A549 (cell line): ENCODE results near the gene TTLL11. TPM values are rescaled to one million over a fixed set of nuclear protein-coding genes. Genes with fewer than 3 reads are reported as not detected.

Source experiments
- ATAC-seq, 2 experiments: fragments of 200-7000 bp in 1 of 2; fragments of >200 bp in 1 of 2; cut with Nextera tagmentation in 1 of 2; cut with Tn5 transposase in 1 of 2; 3 replicates each; pipeline versions ENCODE4 v1.8.0 to v1.9.1; 2018 to 2020; ENCODE audit warnings: mild to moderate bottlenecking in 1 of 2, moderate library complexity in 1 of 2
- CTCF ChIA-PET: fragments of 300-600 bp; sonication (Branson Sonifier 250); formaldehyde crosslinking; extraction: SDS; loops from one replicate; lab custom pipeline; 2021; ENCODE audit warnings: antibody characterized with exemption, inconsistent platforms; lab: Yijun Ruan, JAX
- POLR2A ChIA-PET: fragments of 350-600 bp; formaldehyde crosslinking; extraction: SDS; loops from one replicate; lab custom pipeline; 2021; ENCODE audit warnings: antibody characterized with exemption, inconsistent platforms; lab: Yijun Ruan, JAX
- DNase-seq, 2 experiments: peaks; one replicate each; pipeline versions ENCODE4 v3.0.0 to v3.0.0-alpha.2; 2011 to 2016; ENCODE audit warnings: low read depth in 1 of 2, low spot score in 1 of 2
- FAIRE-seq: peaks from 2 replicates; lab custom pipeline; 2011; peaks lifted over from hg19 to GRCh38; lab: Jason Lieb, UNC
- H3K27ac ChIP-seq, 2 experiments: fragments of >200 bp; sonication (Bioruptor Twin); formaldehyde crosslinking; 3 replicates each; pipeline ENCODE4 v1.5.1; 2016 to 2017
- H3K4me1 ChIP-seq: fragments of >200 bp; sonication (Bioruptor Twin); formaldehyde crosslinking; 3 replicates; pipeline ENCODE4 v1.6.1; 2016
- H3K4me2 ChIP-seq: fragments of >200 bp; sonication (Bioruptor Twin); formaldehyde crosslinking; 3 replicates; pipeline ENCODE4 v1.6.1; 2016
- H3K4me3 ChIP-seq: fragments of >200 bp; sonication (Bioruptor Twin); formaldehyde crosslinking; 3 replicates; pipeline ENCODE4 v1.5.1; 2016
- H3K9me3 ChIP-seq: fragments of >200 bp; sonication (Bioruptor Twin); formaldehyde crosslinking; 3 replicates; pipeline ENCODE4 v1.6.1; 2016
- BHLHE40 ChIP-seq: IDR thresholded peaks from 2 replicates; pipeline ENCODE4 v1.6.1; 2012; ENCODE audit warnings: low read depth, low read length, inconsistent platforms
- CBX8 ChIP-seq: fragments of 200-600 bp; sonication (generic); IDR thresholded peaks from 2 replicates; pipeline ENCODE4 v1.6.1; 2016
- CHD4 ChIP-seq: fragments of 200-600 bp; sonication (generic); IDR thresholded peaks from 2 replicates; pipeline ENCODE4 v1.6.1; 2016; ENCODE audit warnings: antibody characterized with exemption, mild to moderate bottlenecking, borderline replicate concordance
- EHF ChIP-seq: fragments of 250-450 bp; sonication (Bioruptor Pico); IDR thresholded peaks from 2 replicates; pipeline ENCODE4 v1.5.0; 2020; ENCODE audit warnings: mild to moderate bottlenecking
- EP300 ChIP-seq, 2 experiments: fragments of >200 bp; sonication (Bioruptor Twin); formaldehyde crosslinking; IDR thresholded peaks; 2 replicates in 1 of 2; 3 replicates in 1 of 2; pipeline ENCODE4 v1.6.1; 2016 to 2017
- ESRRA ChIP-seq: fragments of 150-350 bp; IDR thresholded peaks from 2 replicates; pipeline ENCODE4 v1.6.1; 2014; ENCODE audit warnings: mild to moderate bottlenecking, low read length, borderline replicate concordance
- FOSL2 ChIP-seq, 2 experiments: fragments of 450-650 bp in 1 of 2; fragments of >200 bp in 1 of 2; sonication (Bioruptor Twin) in 1 of 2; formaldehyde crosslinking; IDR thresholded peaks; 2 replicates each; pipeline versions ENCODE4 v1.5.0 to v1.6.1; 2016 to 2020; ENCODE audit warnings: mild to moderate bottlenecking in 1 of 2, moderate library complexity in 1 of 2
- FOXS1 ChIP-seq: fragments of 250-450 bp; sonication (Bioruptor Pico); IDR thresholded peaks from 2 replicates; pipeline ENCODE4 v1.5.0; 2020; ENCODE audit warnings: mild to moderate bottlenecking, moderate library complexity
- HES2 ChIP-seq: fragments of >200 bp; sonication (Bioruptor Twin); formaldehyde crosslinking; IDR thresholded peaks from 2 replicates; pipeline ENCODE4 v1.6.1; 2016
- JUN ChIP-seq, 2 experiments: fragments of >200 bp; sonication (Bioruptor Twin); formaldehyde crosslinking; IDR thresholded peaks; 2 replicates in 1 of 2; 3 replicates in 1 of 2; pipeline ENCODE4 v1.6.1; 2016 to 2017
- JUNB ChIP-seq: fragments of >200 bp; sonication (Bioruptor Twin); formaldehyde crosslinking; IDR thresholded peaks from 2 replicates; pipeline ENCODE4 v1.6.1; 2016
- KDM1A ChIP-seq: fragments of 200-600 bp; sonication (generic); IDR thresholded peaks from 2 replicates; pipeline ENCODE4 v1.6.1; 2016; ENCODE audit warnings: low read depth, mild to moderate bottlenecking
- KDM5A ChIP-seq: fragments of 200-600 bp; sonication (generic); IDR thresholded peaks from 2 replicates; pipeline ENCODE4 v1.6.1; 2016; ENCODE audit warnings: antibody characterized with exemption, mild to moderate bottlenecking
- MAFK ChIP-seq: fragments of 450-650 bp; IDR thresholded peaks from 2 replicates; pipeline ENCODE4 v1.6.1; 2014; ENCODE audit not compliant: partially characterized antibody
- MAX ChIP-seq: IDR thresholded peaks from 2 replicates; pipeline ENCODE4 v1.6.1; 2012
- NPAS2 ChIP-seq: fragments of 250-450 bp; sonication (Bioruptor Pico); IDR thresholded peaks from 2 replicates; pipeline ENCODE4 v1.8.0; 2022; ENCODE audit warnings: mild to moderate bottlenecking, moderate library complexity, borderline replicate concordance
- NR3C1 ChIP-seq: fragments of >200 bp; sonication (Bioruptor Twin); formaldehyde crosslinking; IDR thresholded peaks from 3 replicates; pipeline ENCODE4 v1.6.1; 2017
- POLR2A ChIP-seq: IDR thresholded peaks from 2 replicates; pipeline ENCODE4 v1.6.1; 2012; ENCODE audit warnings: mild to moderate bottlenecking, low read length
- POLR2AphosphoS2 ChIP-seq: conservative IDR thresholded peaks from 2 replicates; pipeline ENCODE4 v1.6.1; 2012; ENCODE audit warnings: low read length, improper control_type of control experiment, inconsistent platforms
- RAD21 ChIP-seq, 2 experiments: fragments of >200 bp in 1 of 2; sonication (Bioruptor Twin) in 1 of 2; formaldehyde crosslinking in 1 of 2; IDR thresholded peaks in 1 of 2; conservative IDR thresholded peaks in 1 of 2; 2 replicates in 1 of 2; 3 replicates in 1 of 2; pipeline ENCODE4 v1.6.1; 2012 to 2018; ENCODE audit warnings: inconsistent platforms in 1 of 2
- RARB ChIP-seq: fragments of 250-450 bp; sonication (Bioruptor Pico); IDR thresholded peaks from 2 replicates; pipeline ENCODE4 v1.8.0; 2021; ENCODE audit warnings: mild to moderate bottlenecking, moderate library complexity
- RNF2 ChIP-seq: fragments of 200-600 bp; sonication (generic); IDR thresholded peaks from 2 replicates; pipeline ENCODE4 v1.6.1; 2016; ENCODE audit warnings: low read depth, mild to moderate bottlenecking, antibody characterized with exemption, moderate library complexity, borderline replicate concordance
- TP53 ChIP-seq: fragments of 250-450 bp; sonication (Bioruptor Pico); IDR thresholded peaks from 2 replicates; pipeline ENCODE4 v1.5.0; 2021; ENCODE audit warnings: mild to moderate bottlenecking, moderate library complexity
- WGBS: methylation state at CpG from one replicate; pipeline ENCODE4 v1.1.6; 2017; ENCODE audit errors: missing lambda C conversion rate; 5-methylcytosine and 5-hydroxymethylcytosine counted together
- polyA plus RNA-seq, 4 experiments: library from polyadenylated mRNA; depleted of rRNA in 3 of 4; stranded (reverse); fragments of >200 nt; fragmentation: RNase III in 1 of 4; extraction: RNeasy Plus Mini Kit Qiagen cat#74134 plus additional on column Dnase treatment in 1 of 4; gene quantifications; 2 replicates in 3 of 4; 3 replicates in 1 of 4; pipeline ENCODE4 v1.2.3, GENCODE V29; 2011 to 2017
- TF ChIP-seq, protein P1 (sequence below): fragments of 450-650 bp; IDR thresholded peaks from 2 replicates; pipeline ENCODE4 v1.6.1; 2014; ENCODE audit warnings: antibody characterized with exemption
- TF ChIP-seq, protein P2 (sequence below): fragments of 200-600 bp; sonication (generic); IDR thresholded peaks from 2 replicates; pipeline ENCODE4 v1.6.1; 2016; ENCODE audit warnings: antibody characterized with exemption, mild to moderate bottlenecking, moderate library complexity

TTLL11 gene
- polyA plus RNA-seq, 2 of the 4 experiments (the other 2 are of a cell fraction) = 1.8 to 2.6 TPM

- DNase-seq (no peak), ATAC-seq (no peak), FAIRE-seq (no peak)
- WGBS = 82% methylated on average over 1 of the region's 1 CpG
- Histone ChIP-seq H3K9me3 (no peaks in the 10 kb centered on the region), H3K27ac (no peak overlapping the region), H3K4me2 (no peak overlapping the region), H3K4me1 (peaks cover 9% of the 10 kb centered on the region), H3K4me3 (no peak overlapping the region)
- TF ChIP-seq KDM5A (no peak), NPAS2 (CRISPR knock-in tag) (no peak), RAD21 (conservative IDR thresholded peaks at IDR 0.05 in 1 of 2, IDR thresholded peaks at IDR 0.05 in 1 of 2) (no peak), POLR2AphosphoS2 (no peak), RARB (CRISPR knock-in tag) (no peak), CHD4 (no peak), RNF2 (no peak), ESRRA (no peak)
- TF ChIP-seq, protein P1, sequence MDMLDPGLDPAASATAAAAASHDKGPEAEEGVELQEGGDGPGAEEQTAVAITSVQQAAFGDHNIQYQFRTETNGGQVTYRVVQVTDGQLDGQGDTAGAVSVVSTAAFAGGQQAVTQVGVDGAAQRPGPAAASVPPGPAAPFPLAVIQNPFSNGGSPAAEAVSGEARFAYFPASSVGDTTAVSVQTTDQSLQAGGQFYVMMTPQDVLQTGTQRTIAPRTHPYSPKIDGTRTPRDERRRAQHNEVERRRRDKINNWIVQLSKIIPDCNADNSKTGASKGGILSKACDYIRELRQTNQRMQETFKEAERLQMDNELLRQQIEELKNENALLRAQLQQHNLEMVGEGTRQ = no peak
- POLR2A ChIA-PET = no interaction called here
- CTCF ChIA-PET = interaction anchor here (0.8 to 2.2 kb wide), 2 partner anchors 10 to 62 kb away, joined by 3 to 7 read pairs; no protein-coding TSS in a partner anchor
These were observed 56.1 kb downstream of the TTLL11 start for GRCh38 chr9:122036988-122037387.

- TF ChIP-seq HES2 (no peak), MAFK (peak; percentile 67)
- peaks cover 13% of the 10 kb centered on the region for H3K4me1 ChIP-seq
- no peak overlapping the region for H3K4me2 ChIP-seq
- no peak overlapping the region for H3K27ac ChIP-seq
- ATAC-seq = no peak
- FAIRE-seq = no peak
- ChIA-PET POLR2A (no interaction called here), CTCF (interaction anchor here (0.6 to 2.2 kb wide), 4 partner anchors 10 to 349 kb away, joined by 3 to 7 read pairs (median 3); no protein-coding TSS in a partner anchor)
- H3K4me3 ChIP-seq = no peak overlapping the region
- H3K9me3 ChIP-seq = no peaks in the 10 kb centered on the region
- WGBS = 80% methylated on average over 4 of the region's 4 CpGs
- no peak for DNase-seq
These were observed 56.7 kb downstream of the TTLL11 start for GRCh38 chr9:122036408-122036807.

- POLR2A ChIA-PET = no interaction called here
- DNase-seq = no peak
- FAIRE-seq = no peak
- no peak for ATAC-seq
- no peak overlapping the region for H3K4me2 ChIP-seq
- 88% methylated on average over 8 of the region's 8 CpGs for WGBS
- H3K27ac ChIP-seq = no peak overlapping the region
- peaks cover 32% of the 10 kb centered on the region for H3K4me1 ChIP-seq
- CTCF ChIA-PET = interaction anchor here (0.7 to 2.2 kb wide), 5 partner anchors 10 to 777 kb away, joined by 3 to 5 read pairs (median 5); no protein-coding TSS in a partner anchor
- TF ChIP-seq FOSL2 (IDR thresholded peaks at IDR 0.05) (no peak), FOSL2 (CRISPR knock-in tag; IDR thresholded peaks at IDR 0.05) (no peak), JUNB (no peak), EHF (CRISPR knock-in tag) (no peak)
- no peak overlapping the region for H3K4me3 ChIP-seq
- no peaks in the 10 kb centered on the region for H3K9me3 ChIP-seq
These were observed 59.2 kb downstream of the TTLL11 start for GRCh38 chr9:122033775-122034373.

DNA sequence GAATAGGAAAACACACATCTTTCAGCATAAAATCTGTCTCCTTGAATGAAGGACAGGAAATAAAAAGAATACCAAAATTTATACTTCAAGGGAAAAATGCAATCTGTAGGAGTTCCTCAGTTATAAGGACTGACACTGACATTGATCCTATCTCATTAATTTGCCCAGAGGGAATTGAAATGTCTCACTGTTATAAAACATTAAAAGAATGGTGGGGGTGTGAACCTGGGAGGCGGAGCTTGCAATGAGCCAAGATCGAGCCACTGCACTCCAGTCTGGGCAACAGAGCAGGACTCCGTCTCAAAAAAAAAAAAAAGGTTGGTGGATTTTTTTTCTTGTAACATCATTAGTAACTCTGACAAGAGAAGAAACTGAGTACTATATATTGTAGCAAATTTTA, 60.8 kb downstream of the TTLL11 start:
- POLR2A ChIA-PET = no interaction called here
- no peak for TF ChIP-seq MAX
- no peak for TF ChIP-seq TP53
- no peak for TF ChIP-seq CBX8
- TF ChIP-seq NR3C1 = no peak
- TF ChIP-seq POLR2A = no peak
- TF ChIP-seq RNF2 = no peak
- TF ChIP-seq EP300 (IDR thresholded peaks at IDR 0.05) = no peak
- no peak for TF ChIP-seq BHLHE40
- TF ChIP-seq, protein P2, sequence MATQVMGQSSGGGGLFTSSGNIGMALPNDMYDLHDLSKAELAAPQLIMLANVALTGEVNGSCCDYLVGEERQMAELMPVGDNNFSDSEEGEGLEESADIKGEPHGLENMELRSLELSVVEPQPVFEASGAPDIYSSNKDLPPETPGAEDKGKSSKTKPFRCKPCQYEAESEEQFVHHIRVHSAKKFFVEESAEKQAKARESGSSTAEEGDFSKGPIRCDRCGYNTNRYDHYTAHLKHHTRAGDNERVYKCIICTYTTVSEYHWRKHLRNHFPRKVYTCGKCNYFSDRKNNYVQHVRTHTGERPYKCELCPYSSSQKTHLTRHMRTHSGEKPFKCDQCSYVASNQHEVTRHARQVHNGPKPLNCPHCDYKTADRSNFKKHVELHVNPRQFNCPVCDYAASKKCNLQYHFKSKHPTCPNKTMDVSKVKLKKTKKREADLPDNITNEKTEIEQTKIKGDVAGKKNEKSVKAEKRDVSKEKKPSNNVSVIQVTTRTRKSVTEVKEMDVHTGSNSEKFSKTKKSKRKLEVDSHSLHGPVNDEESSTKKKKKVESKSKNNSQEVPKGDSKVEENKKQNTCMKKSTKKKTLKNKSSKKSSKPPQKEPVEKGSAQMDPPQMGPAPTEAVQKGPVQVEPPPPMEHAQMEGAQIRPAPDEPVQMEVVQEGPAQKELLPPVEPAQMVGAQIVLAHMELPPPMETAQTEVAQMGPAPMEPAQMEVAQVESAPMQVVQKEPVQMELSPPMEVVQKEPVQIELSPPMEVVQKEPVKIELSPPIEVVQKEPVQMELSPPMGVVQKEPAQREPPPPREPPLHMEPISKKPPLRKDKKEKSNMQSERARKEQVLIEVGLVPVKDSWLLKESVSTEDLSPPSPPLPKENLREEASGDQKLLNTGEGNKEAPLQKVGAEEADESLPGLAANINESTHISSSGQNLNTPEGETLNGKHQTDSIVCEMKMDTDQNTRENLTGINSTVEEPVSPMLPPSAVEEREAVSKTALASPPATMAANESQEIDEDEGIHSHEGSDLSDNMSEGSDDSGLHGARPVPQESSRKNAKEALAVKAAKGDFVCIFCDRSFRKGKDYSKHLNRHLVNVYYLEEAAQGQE = no peak
- no peak for TF ChIP-seq KDM1A
- no peak for TF ChIP-seq FOXS1 (CRISPR knock-in tag)
- no peak for TF ChIP-seq JUN (IDR thresholded peaks at IDR 0.05)
- TF ChIP-seq, all 56 proteins: peak for 0
- peaks cover 32% of the 10 kb centered on the region for H3K4me1 ChIP-seq
- CTCF ChIA-PET = interaction anchor here (0.6 kb wide), 1 partner anchor 65 kb away, joined by 3 read pairs; no protein-coding TSS in a partner anchor
- no peak for DNase-seq
- WGBS = 58% methylated on average over 3 of the region's 3 CpGs
- no peak for ATAC-seq
- no peak for FAIRE-seq
- H3K9me3 ChIP-seq = no peaks in the 10 kb centered on the region
- peak overlapping the region; percentile 54 to 79 for H3K27ac ChIP-seq
- H3K4me3 ChIP-seq = peak overlapping the region; percentile 10; the same call in 1 of the 3 replicates
- peak overlapping the region; percentile 67 for H3K4me2 ChIP-seq
